Mesothelial cell of epicardium (in vitro differentiated cells): ENCODE data around the gene EPSTI1. TPM values are rescaled to one million over a fixed set of nuclear protein-coding genes. Genes with fewer than 3 reads are reported as not detected.

Experiments used
- DNase-seq, 2 experiments: peaks; one replicate each; pipeline ENCODE4 v3.0.0; 2021; ENCODE audit warnings: low spot score in 2 of 2; ENCODE audit not compliant: unreplicated experiment in 2 of 2
- H3K27ac Mint-ChIP-seq: 2 replicates; pipeline ENCODE4 v1.8.0; 2021; ENCODE audit warnings: mixed read lengths
- H3K27me3 Mint-ChIP-seq: 2 replicates; pipeline ENCODE4 v1.8.0; 2021; ENCODE audit warnings: low read depth, mixed read lengths
- H3K36me3 Mint-ChIP-seq: 2 replicates; pipeline ENCODE4 v1.8.0; 2021; ENCODE audit warnings: mixed read lengths
- H3K4me1 Mint-ChIP-seq: 2 replicates; pipeline ENCODE4 v1.8.0; 2021; ENCODE audit warnings: mixed read lengths
- H3K4me3 Mint-ChIP-seq: 2 replicates; pipeline ENCODE4 v1.8.0; 2021; ENCODE audit warnings: mild to moderate bottlenecking, moderate library complexity, mixed read lengths
- H3K9me3 Mint-ChIP-seq: 2 replicates; pipeline ENCODE4 v1.8.0; 2021; ENCODE audit warnings: mixed read lengths
- CTCF ChIP-seq: fragments of 200-600 bp; sonication (generic); IDR thresholded peaks from one replicate; pipeline ENCODE4 v1.5.0; 2021; ENCODE audit warnings: antibody characterized with exemption; ENCODE audit not compliant: unreplicated experiment
- total RNA-seq: library from RNA; stranded (reverse); gene quantifications from 3 replicates; pipeline ENCODE4 v1.2.1, GENCODE V29; 2021

The EPSTI1 gene
- total RNA-seq, 1 donor from 2014 or later: 37.3 TPM

- no peaks in the 10 kb centered on the region for H3K9me3 Mint-ChIP-seq
- no peak for DNase-seq
- H3K4me1 Mint-ChIP-seq: peaks cover 22% of the 10 kb centered on the region
- no peak overlapping the region for H3K27ac Mint-ChIP-seq
- no peaks in the 10 kb centered on the region for H3K27me3 Mint-ChIP-seq
- no peak overlapping the region for H3K4me3 Mint-ChIP-seq
- peaks cover 17% of the 10 kb centered on the region for H3K36me3 Mint-ChIP-seq
- no peak for TF ChIP-seq CTCF
These were observed 96.3 kb downstream of the EPSTI1 start for GRCh38 chr13:42895776-42896175.

GRCh38 chr13:42894765-42895243, 97.2 kb downstream of the EPSTI1 start:
- H3K4me1 Mint-ChIP-seq: peaks cover 22% of the 10 kb centered on the region
- no peaks in the 10 kb centered on the region for H3K27me3 Mint-ChIP-seq
- no peak for TF ChIP-seq CTCF
- H3K9me3 Mint-ChIP-seq: no peaks in the 10 kb centered on the region
- no peak overlapping the region for H3K4me3 Mint-ChIP-seq
- H3K27ac Mint-ChIP-seq: peak overlapping the region; percentile 85
- H3K36me3 Mint-ChIP-seq: peaks cover 19% of the 10 kb centered on the region
- peak; percentile 27 to 58 for DNase-seq

GRCh38 chr13:42893214-42893671, 98.8 kb downstream of the EPSTI1 start:
- Mint-ChIP-seq H3K4me3 (no peak overlapping the region), H3K36me3 (peaks cover 16% of the 10 kb centered on the region), H3K27me3 (no peaks in the 10 kb centered on the region), H3K27ac (no peak overlapping the region), H3K9me3 (no peaks in the 10 kb centered on the region), H3K4me1 (peaks cover 21% of the 10 kb centered on the region)
- TF ChIP-seq CTCF: no peak
- DNase-seq: no peak

GRCh38 chr13:42892760-42893159, 99.3 kb downstream of the EPSTI1 start:
- Mint-ChIP-seq H3K9me3 (no peaks in the 10 kb centered on the region), H3K36me3 (peaks cover 18% of the 10 kb centered on the region), H3K4me3 (no peak overlapping the region), H3K27ac (no peak overlapping the region), H3K27me3 (no peaks in the 10 kb centered on the region), H3K4me1 (peaks cover 21% of the 10 kb centered on the region)
- TF ChIP-seq CTCF: no peak
- no peak for DNase-seq

- Mint-ChIP-seq H3K27ac (no peak overlapping the region), H3K27me3 (no peaks in the 10 kb centered on the region), H3K4me1 (peaks cover 19% of the 10 kb centered on the region), H3K36me3 (peaks cover 18% of the 10 kb centered on the region), H3K4me3 (no peak overlapping the region), H3K9me3 (no peaks in the 10 kb centered on the region)
- no peak for TF ChIP-seq CTCF
- no peak for DNase-seq
These were observed 100.5 kb downstream of the EPSTI1 start for GRCh38 chr13:42891591-42891990.

GRCh38 chr13:42885325-42885724, 106.7 kb downstream of the EPSTI1 start:
- Mint-ChIP-seq H3K27me3 (peaks cover 2% of the 10 kb centered on the region), H3K4me1 (peaks cover 36% of the 10 kb centered on the region), H3K9me3 (no peaks in the 10 kb centered on the region), H3K36me3 (peaks cover 26% of the 10 kb centered on the region), H3K27ac (no peak overlapping the region), H3K4me3 (no peak overlapping the region)
- TF ChIP-seq CTCF: no peak
- DNase-seq: no peak
